Activated naive CD4-positive, alpha-beta T cell treated with anti-CD3 and anti-CD28 coated beads, Interleukin-2, amount 10 ng/mL, durations not matched to agents 7 days and 5 days (primary cell): Measurements from ENCODE around the gene AKAP5.

Experiments
- CTCF ChIA-PET: fragments of 350-600 bp; sonication (Branson Sonifier 250); formaldehyde crosslinking; loops from one replicate; lab custom pipeline; 2021; ENCODE audit warnings: antibody characterized with exemption; lab: Charles Lee
- DNase-seq: peaks from one replicate; pipeline ENCODE4 v3.0.0-alpha.2; 2020
- H3K27ac Mint-ChIP-seq: one replicate; pipeline ENCODE4 v1.8.0; 2021; ENCODE audit warnings: mild to moderate bottlenecking, moderate library complexity, mixed read lengths
- H3K27me3 Mint-ChIP-seq: one replicate; pipeline ENCODE4 v1.8.0; 2021; ENCODE audit warnings: mild to moderate bottlenecking, mixed read lengths
- H3K36me3 Mint-ChIP-seq: one replicate; pipeline ENCODE4 v1.8.0; 2021; ENCODE audit warnings: mixed read lengths
- H3K4me1 Mint-ChIP-seq: one replicate; pipeline ENCODE4 v1.8.0; 2021; ENCODE audit warnings: mixed read lengths
- H3K4me3 Mint-ChIP-seq: one replicate; pipeline ENCODE4 v1.8.0; 2021; ENCODE audit warnings: mild to moderate bottlenecking, moderate library complexity, mixed read lengths
- H3K9me3 Mint-ChIP-seq: one replicate; pipeline ENCODE4 v1.8.0; 2021; ENCODE audit warnings: mixed read lengths

Gene AKAP5

GRCh38 chr14:64467101-64467500 is 1.8 kb downstream of the AKAP5 start:
- CTCF ChIA-PET = interaction anchor here (0.9 to 2.4 kb wide), 7 partner anchors 9 to 44 kb away, joined by 3 to 6 read pairs (median 4); partner anchors contain the start of gene ZBTB25
- peaks cover 21% of the 10 kb centered on the region for H3K4me1 Mint-ChIP-seq
- no peaks in the 10 kb centered on the region for H3K27me3 Mint-ChIP-seq
- H3K9me3 Mint-ChIP-seq = no peaks in the 10 kb centered on the region
- H3K36me3 Mint-ChIP-seq = peaks cover 10% of the 10 kb centered on the region
- H3K4me3 Mint-ChIP-seq = no peak overlapping the region
- DNase-seq = no peak
- H3K27ac Mint-ChIP-seq = no peak overlapping the region

- H3K4me3 Mint-ChIP-seq = no peak overlapping the region
- H3K27ac Mint-ChIP-seq = no peak overlapping the region
- H3K4me1 Mint-ChIP-seq = peaks cover 21% of the 10 kb centered on the region
- peaks cover 10% of the 10 kb centered on the region for H3K36me3 Mint-ChIP-seq
- H3K27me3 Mint-ChIP-seq = no peaks in the 10 kb centered on the region
- no peak for DNase-seq
- no peaks in the 10 kb centered on the region for H3K9me3 Mint-ChIP-seq
- CTCF ChIA-PET = interaction anchor here (1.0 to 2.4 kb wide), 4 partner anchors 8 to 43 kb away, joined by 3 to 6 read pairs (median 5); partner anchors contain the start of gene ZBTB25
These were observed 2.3 kb downstream of the AKAP5 start for GRCh38 chr14:64467566-64467965.

- CTCF ChIA-PET = interaction anchor here (1.2 to 2.0 kb wide), 2 partner anchors 9 to 12 kb away, joined by 3 to 8 read pairs; no protein-coding TSS in a partner anchor
- H3K36me3 Mint-ChIP-seq = peaks cover 10% of the 10 kb centered on the region
- H3K4me1 Mint-ChIP-seq = peaks cover 21% of the 10 kb centered on the region
- no peak for DNase-seq
- H3K4me3 Mint-ChIP-seq = no peak overlapping the region
- no peak overlapping the region for H3K27ac Mint-ChIP-seq
- H3K27me3 Mint-ChIP-seq = no peaks in the 10 kb centered on the region
- no peaks in the 10 kb centered on the region for H3K9me3 Mint-ChIP-seq
These were observed 3.2 kb downstream of the AKAP5 start for GRCh38 chr14:64468451-64468850.

- H3K4me1 Mint-ChIP-seq = no peaks in the 10 kb centered on the region
- no peak for DNase-seq
- no peaks in the 10 kb centered on the region for H3K27me3 Mint-ChIP-seq
- no peaks in the 10 kb centered on the region for H3K9me3 Mint-ChIP-seq
- H3K27ac Mint-ChIP-seq = no peak overlapping the region
- H3K36me3 Mint-ChIP-seq = peaks cover 2% of the 10 kb centered on the region
- CTCF ChIA-PET = interaction anchor here (1.0 kb wide), 1 partner anchor 44 kb away, joined by 5 read pairs; no protein-coding TSS in a partner anchor
- H3K4me3 Mint-ChIP-seq = no peak overlapping the region
These were observed 8.7 kb downstream of the AKAP5 start for GRCh38 chr14:64474041-64474440.

- Mint-ChIP-seq H3K27me3 (no peaks in the 10 kb centered on the region), H3K27ac (no peak overlapping the region), H3K9me3 (no peaks in the 10 kb centered on the region), H3K36me3 (peaks cover 4% of the 10 kb centered on the region), H3K4me1 (no peaks in the 10 kb centered on the region), H3K4me3 (no peak overlapping the region)
- no peak for DNase-seq
- CTCF ChIA-PET = interaction anchor here (1.0 kb wide), 1 partner anchor 45 kb away, joined by 5 read pairs; no protein-coding TSS in a partner anchor
These were observed 9.4 kb downstream of the AKAP5 start for GRCh38 chr14:64474698-64475097.

GRCh38 chr14:64475585-64476273 is 10.4 kb downstream of the AKAP5 start:
- DNase-seq = no peak
- H3K4me1 Mint-ChIP-seq = no peaks in the 10 kb centered on the region
- H3K4me3 Mint-ChIP-seq = no peak overlapping the region
- H3K36me3 Mint-ChIP-seq = peaks cover 4% of the 10 kb centered on the region
- CTCF ChIA-PET = interaction anchor here (0.8 to 1.2 kb wide), 3 partner anchors 9 to 131 kb away, joined by 3 to 4 read pairs (median 3); no protein-coding TSS in a partner anchor
- no peak overlapping the region for H3K27ac Mint-ChIP-seq
- H3K9me3 Mint-ChIP-seq = no peaks in the 10 kb centered on the region
- no peaks in the 10 kb centered on the region for H3K27me3 Mint-ChIP-seq

GRCh38 chr14:64476438-64476837 is 11.1 kb downstream of the AKAP5 start:
- peaks cover 5% of the 10 kb centered on the region for H3K36me3 Mint-ChIP-seq
- DNase-seq = no peak
- H3K4me1 Mint-ChIP-seq = no peaks in the 10 kb centered on the region
- no peaks in the 10 kb centered on the region for H3K9me3 Mint-ChIP-seq
- no peaks in the 10 kb centered on the region for H3K27me3 Mint-ChIP-seq
- no peak overlapping the region for H3K27ac Mint-ChIP-seq
- CTCF ChIA-PET = interaction anchor here (1.1 to 4.8 kb wide), 4 partner anchors 9 to 160 kb away, joined by 3 to 36 read pairs (median 4); no protein-coding TSS in a partner anchor
- no peak overlapping the region for H3K4me3 Mint-ChIP-seq

GRCh38 chr14:64478634-64479250 is 13.4 kb downstream of the AKAP5 start:
- Mint-ChIP-seq H3K9me3 (no peaks in the 10 kb centered on the region), H3K27me3 (no peaks in the 10 kb centered on the region), H3K4me1 (no peaks in the 10 kb centered on the region), H3K27ac (no peak overlapping the region), H3K36me3 (peaks cover 13% of the 10 kb centered on the region), H3K4me3 (no peak overlapping the region)
- CTCF ChIA-PET = interaction anchor here (0.7 to 4.8 kb wide), 14 partner anchors 9 to 136 kb away, joined by 3 to 36 read pairs (median 5); no protein-coding TSS in a partner anchor
- no peak for DNase-seq

GRCh38 chr14:64488590-64489099 is 23.3 kb downstream of the AKAP5 start:
- Mint-ChIP-seq H3K27me3 (no peaks in the 10 kb centered on the region), H3K9me3 (no peaks in the 10 kb centered on the region), H3K27ac (no peak overlapping the region), H3K4me1 (peaks cover 8% of the 10 kb centered on the region), H3K36me3 (peaks cover 50% of the 10 kb centered on the region), H3K4me3 (no peak overlapping the region)
- no peak for DNase-seq
- CTCF ChIA-PET = interaction anchor here (0.7 to 2.8 kb wide), 3 partner anchors 9 to 61 kb away, joined by 4 to 17 read pairs (median 10); no protein-coding TSS in a partner anchor

GRCh38 chr14:64491637-64492036 is 26.3 kb downstream of the AKAP5 start:
- Mint-ChIP-seq H3K9me3 (no peaks in the 10 kb centered on the region), H3K4me1 (peaks cover 17% of the 10 kb centered on the region), H3K27ac (no peak overlapping the region), H3K4me3 (no peak overlapping the region), H3K27me3 (no peaks in the 10 kb centered on the region), H3K36me3 (peaks cover 55% of the 10 kb centered on the region)
- CTCF ChIA-PET = interaction anchor here (1.2 to 2.8 kb wide), 2 partner anchors 12 to 62 kb away, joined by 3 to 17 read pairs; no protein-coding TSS in a partner anchor
- DNase-seq = no peak

GRCh38 chr14:64493455-64493854 is 28.2 kb downstream of the AKAP5 start:
- Mint-ChIP-seq H3K4me3 (no peak overlapping the region), H3K36me3 (peaks cover 56% of the 10 kb centered on the region), H3K27me3 (no peaks in the 10 kb centered on the region), H3K9me3 (no peaks in the 10 kb centered on the region), H3K4me1 (peaks cover 29% of the 10 kb centered on the region), H3K27ac (no peak overlapping the region)
- no peak for DNase-seq
- CTCF ChIA-PET = interaction anchor here (0.7 to 1.2 kb wide), 2 partner anchors 11 to 14 kb away, joined by 3 to 6 read pairs; no protein-coding TSS in a partner anchor

GRCh38 chr14:64495252-64495651 is 30.0 kb downstream of the AKAP5 start:
- Mint-ChIP-seq H3K27ac (no peak overlapping the region), H3K4me3 (no peak overlapping the region), H3K27me3 (no peaks in the 10 kb centered on the region), H3K4me1 (peaks cover 43% of the 10 kb centered on the region), H3K9me3 (no peaks in the 10 kb centered on the region), H3K36me3 (peaks cover 62% of the 10 kb centered on the region)
- CTCF ChIA-PET = interaction anchor here (1.2 to 1.4 kb wide), 2 partner anchors 16 kb away, joined by 3 to 6 read pairs; no protein-coding TSS in a partner anchor
- no peak for DNase-seq

GRCh38 chr14:64496764-64497163 is 31.5 kb downstream of the AKAP5 start:
- Mint-ChIP-seq H3K4me3 (no peak overlapping the region), H3K9me3 (no peaks in the 10 kb centered on the region), H3K4me1 (peaks cover 55% of the 10 kb centered on the region), H3K27ac (no peak overlapping the region), H3K36me3 (peaks cover 57% of the 10 kb centered on the region), H3K27me3 (no peaks in the 10 kb centered on the region)
- no peak for DNase-seq
- CTCF ChIA-PET = interaction anchor here (0.6 to 2.6 kb wide), 3 partner anchors 13 to 22 kb away, joined by 3 to 14 read pairs (median 3); no protein-coding TSS in a partner anchor

GRCh38 chr14:64500088-64500487 is 34.8 kb downstream of the AKAP5 start:
- CTCF ChIA-PET = interaction anchor here (0.8 to 1.7 kb wide), 3 partner anchors 10 to 30 kb away, joined by 3 to 5 read pairs (median 4); no protein-coding TSS in a partner anchor
- no peak for DNase-seq
- H3K9me3 Mint-ChIP-seq = no peaks in the 10 kb centered on the region
- H3K4me1 Mint-ChIP-seq = peaks cover 50% of the 10 kb centered on the region
- peak overlapping the region; percentile 90 for H3K4me3 Mint-ChIP-seq
- peak overlapping the region; percentile 100 for H3K27ac Mint-ChIP-seq
- H3K36me3 Mint-ChIP-seq = peaks cover 54% of the 10 kb centered on the region
- peaks cover 4% of the 10 kb centered on the region for H3K27me3 Mint-ChIP-seq
